Measurements from ENCODE around the gene MAD1L1. TPM values are rescaled to one million over a fixed set of nuclear protein-coding genes. Genes with fewer than 3 reads are reported as not detected.

Gene MAD1L1
- total RNA-seq, 2 experiments from 2014 or later: 40.0 to 44.7 TPM

GRCh38 chr7:2154121-2154520 lies 78.6 kb downstream of the MAD1L1 start:
- TF ChIP-seq, protein P1, sequence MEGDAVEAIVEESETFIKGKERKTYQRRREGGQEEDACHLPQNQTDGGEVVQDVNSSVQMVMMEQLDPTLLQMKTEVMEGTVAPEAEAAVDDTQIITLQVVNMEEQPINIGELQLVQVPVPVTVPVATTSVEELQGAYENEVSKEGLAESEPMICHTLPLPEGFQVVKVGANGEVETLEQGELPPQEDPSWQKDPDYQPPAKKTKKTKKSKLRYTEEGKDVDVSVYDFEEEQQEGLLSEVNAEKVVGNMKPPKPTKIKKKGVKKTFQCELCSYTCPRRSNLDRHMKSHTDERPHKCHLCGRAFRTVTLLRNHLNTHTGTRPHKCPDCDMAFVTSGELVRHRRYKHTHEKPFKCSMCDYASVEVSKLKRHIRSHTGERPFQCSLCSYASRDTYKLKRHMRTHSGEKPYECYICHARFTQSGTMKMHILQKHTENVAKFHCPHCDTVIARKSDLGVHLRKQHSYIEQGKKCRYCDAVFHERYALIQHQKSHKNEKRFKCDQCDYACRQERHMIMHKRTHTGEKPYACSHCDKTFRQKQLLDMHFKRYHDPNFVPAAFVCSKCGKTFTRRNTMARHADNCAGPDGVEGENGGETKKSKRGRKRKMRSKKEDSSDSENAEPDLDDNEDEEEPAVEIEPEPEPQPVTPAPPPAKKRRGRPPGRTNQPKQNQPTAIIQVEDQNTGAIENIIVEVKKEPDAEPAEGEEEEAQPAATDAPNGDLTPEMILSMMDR (IDR thresholded peaks at IDR 0.05): no peak
- intact Hi-C loops (cut with micrococcal nuclease): no loop called here
- no peaks in the 10 kb centered on the region for H3K4me1 Mint-ChIP-seq (ENCODE audit: low read depth)
- CTCF ChIA-PET: no interaction called here
- no peaks in the 10 kb centered on the region for H3K27me3 Mint-ChIP-seq
- H3K9me3 Mint-ChIP-seq: no peaks in the 10 kb centered on the region
- no peak overlapping the region for H3K27ac Mint-ChIP-seq
- DNase-seq (no peak), ATAC-seq (no peak)
- no peaks in the 10 kb centered on the region for H3K36me3 Mint-ChIP-seq (ENCODE audit: low read depth)
- no peak overlapping the region for H3K4me3 Mint-ChIP-seq
- POLR2A ChIA-PET: no interaction called here

DNA sequence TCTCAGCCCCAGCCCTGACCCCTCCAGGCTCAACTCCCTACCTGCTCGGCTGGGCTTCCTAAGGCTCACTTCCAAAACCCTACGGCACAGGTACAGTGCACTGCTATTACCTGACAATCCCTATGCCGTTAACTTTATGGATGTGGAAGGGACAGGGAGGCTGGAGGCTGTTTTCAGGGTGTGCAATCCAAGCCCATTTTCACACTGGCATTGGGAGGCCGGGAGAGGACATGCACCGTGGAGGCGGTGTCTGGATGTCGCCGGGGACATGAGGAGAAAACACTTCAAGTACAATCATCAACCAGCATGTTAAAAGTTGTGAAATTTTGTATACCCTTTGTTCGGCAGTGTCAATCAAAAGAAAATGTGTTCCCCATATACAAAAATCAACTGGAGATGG lies 80.1 kb downstream of the MAD1L1 start:
- H3K4me3 Mint-ChIP-seq: no peak overlapping the region
- ATAC-seq: no peak
- H3K9me3 Mint-ChIP-seq: no peaks in the 10 kb centered on the region
- no peak overlapping the region for H3K27ac Mint-ChIP-seq
- no peak for DNase-seq
- no peaks in the 10 kb centered on the region for H3K4me1 Mint-ChIP-seq (ENCODE audit: low read depth)
- no peaks in the 10 kb centered on the region for H3K36me3 Mint-ChIP-seq (ENCODE audit: low read depth)
- ChIA-PET POLR2A (no interaction called here), CTCF (no interaction called here)
- no peaks in the 10 kb centered on the region for H3K27me3 Mint-ChIP-seq
- TF ChIP-seq, protein P1 (IDR thresholded peaks at IDR 0.05): no peak
- intact Hi-C loops (cut with micrococcal nuclease): no loop called here

DNA sequence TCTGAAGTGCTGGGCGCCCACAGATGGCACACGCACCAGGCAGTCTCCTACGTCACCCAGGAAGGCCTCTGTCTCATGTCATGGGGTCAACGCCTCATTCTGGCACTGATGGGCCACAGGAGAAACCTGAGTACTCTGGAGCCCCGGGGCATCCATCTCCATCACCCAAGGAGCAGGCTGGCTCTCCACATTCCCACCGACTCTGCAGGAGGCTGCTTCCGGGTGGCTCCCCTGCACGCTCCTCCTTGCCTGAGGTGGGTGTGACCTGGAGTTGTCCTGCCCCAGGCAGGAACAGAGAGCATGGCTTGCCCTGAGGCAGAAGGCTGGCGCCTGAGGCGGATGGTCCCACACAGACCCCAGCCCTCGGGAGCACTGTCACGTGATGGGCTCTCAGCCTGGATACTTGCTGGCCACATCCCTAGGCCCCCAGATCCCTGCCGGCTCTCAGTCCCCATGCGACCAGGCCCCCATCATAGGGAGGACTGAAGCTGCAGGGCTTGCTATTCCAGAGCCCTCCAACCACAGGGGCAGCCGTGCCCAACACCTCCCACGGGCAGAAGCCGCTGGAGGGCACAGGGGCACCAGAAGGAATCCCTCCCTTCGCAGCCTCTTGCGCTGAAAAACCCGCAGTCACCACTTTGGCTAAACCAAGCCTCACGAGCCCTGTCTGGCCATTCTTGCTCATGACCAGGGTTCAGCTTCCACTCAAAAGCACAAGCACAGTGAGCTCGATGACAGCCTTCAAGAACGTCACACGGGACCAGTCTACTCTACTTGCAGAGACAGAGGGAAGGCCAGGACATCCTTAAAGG lies 80.7 kb downstream of the MAD1L1 start:
- intact Hi-C loops (cut with micrococcal nuclease): no loop called here
- CTCF ChIA-PET: no interaction called here
- TF ChIP-seq, protein P1 (IDR thresholded peaks at IDR 0.05): no peak
- no peak overlapping the region for H3K4me3 Mint-ChIP-seq
- no peaks in the 10 kb centered on the region for H3K27me3 Mint-ChIP-seq
- no peaks in the 10 kb centered on the region for H3K36me3 Mint-ChIP-seq (ENCODE audit: low read depth)
- no peaks in the 10 kb centered on the region for H3K4me1 Mint-ChIP-seq (ENCODE audit: low read depth)
- H3K9me3 Mint-ChIP-seq: no peaks in the 10 kb centered on the region
- H3K27ac Mint-ChIP-seq: no peak overlapping the region
- DNase-seq (no peak), ATAC-seq (no peak)
- POLR2A ChIA-PET: no interaction called here

DNA sequence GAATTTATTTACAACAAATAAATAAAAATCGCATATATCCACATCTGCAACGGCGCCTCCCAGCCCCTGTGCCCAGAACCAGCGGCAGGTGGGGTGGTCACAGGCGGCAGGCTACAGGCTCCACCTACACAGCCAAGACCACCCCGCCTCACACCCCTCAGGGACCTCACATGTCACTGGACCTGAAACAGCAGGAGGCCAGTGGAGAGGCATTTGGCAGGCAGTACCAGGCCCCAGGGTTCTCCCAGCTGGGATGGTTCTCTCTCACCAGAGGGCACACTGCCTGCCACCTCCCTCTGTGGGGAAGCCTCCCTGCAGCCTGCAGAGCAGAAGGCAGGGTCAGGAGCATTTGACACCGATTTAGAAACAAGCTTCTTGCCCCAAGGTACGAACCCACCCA lies 81.5 kb downstream of the MAD1L1 start:
- intact Hi-C loops (cut with micrococcal nuclease): no loop called here
- DNase-seq (no peak), ATAC-seq (no peak)
- H3K36me3 Mint-ChIP-seq (ENCODE audit: low read depth): no peaks in the 10 kb centered on the region
- ChIA-PET CTCF (no interaction called here), POLR2A (no interaction called here)
- no peaks in the 10 kb centered on the region for H3K4me1 Mint-ChIP-seq (ENCODE audit: low read depth)
- H3K9me3 Mint-ChIP-seq: no peaks in the 10 kb centered on the region
- no peaks in the 10 kb centered on the region for H3K27me3 Mint-ChIP-seq
- no peak overlapping the region for H3K27ac Mint-ChIP-seq
- no peak overlapping the region for H3K4me3 Mint-ChIP-seq
- TF ChIP-seq, protein P1 (IDR thresholded peaks at IDR 0.05): no peak

- TF ChIP-seq, protein P1 (IDR thresholded peaks at IDR 0.05): no peak
- POLR2A ChIA-PET: no interaction called here
- ATAC-seq (no peak), DNase-seq (no peak)
- Mint-ChIP-seq H3K27me3 (no peaks in the 10 kb centered on the region), H3K27ac (no peak overlapping the region), H3K4me3 (no peak overlapping the region), H3K36me3 (ENCODE audit: low read depth) (no peaks in the 10 kb centered on the region), H3K9me3 (no peaks in the 10 kb centered on the region), H3K4me1 (ENCODE audit: low read depth) (no peaks in the 10 kb centered on the region)
- intact Hi-C loops (cut with micrococcal nuclease): no loop called here
- CTCF ChIA-PET: no interaction called here
Observed at GRCh38 chr7:2150445-2150815, 82.3 kb downstream of the MAD1L1 start.

Data from activated CD8-positive, alpha-beta T cell treated with anti-CD3 and anti-CD28 coated beads for 36 hours (primary cell).